Measurements from ENCODE around the gene COL8A1.
A peak's percentile ranks its signal among the peaks of the same experiment; 100 is the strongest.

COL8A1 gene

GRCh38 chr3:99765042-99765942 lies 126.9 kb downstream of the COL8A1 start:
- DNase-seq, result no peak

GRCh38 chr3:99767291-99767690 lies 128.9 kb downstream of the COL8A1 start:
- DNase-seq, result no peak

GRCh38 chr3:99768126-99768525 lies 129.7 kb downstream of the COL8A1 start:
- no peak for DNase-seq

- DNase-seq, result no peak
These were observed 130.6 kb downstream of the COL8A1 start for GRCh38 chr3:99768808-99769501.

- DNase-seq, result no peak
These were observed 133.8 kb downstream of the COL8A1 start for GRCh38 chr3:99772171-99772570.

GRCh38 chr3:99772671-99773070 lies 134.3 kb downstream of the COL8A1 start:
- DNase-seq, result no peak

- no peak for DNase-seq
These were observed 136.1 kb downstream of the COL8A1 start for GRCh38 chr3:99774467-99774866.

GRCh38 chr3:99776516-99777209 lies 138.3 kb downstream of the COL8A1 start:
- no peak for DNase-seq

GRCh38 chr3:99777210-99777549 lies 138.8 kb downstream of the COL8A1 start:
- DNase-seq, result no peak

- no peak for DNase-seq
These were observed 139.3 kb downstream of the COL8A1 start for GRCh38 chr3:99777708-99778107.

GRCh38 chr3:99780749-99781148 lies 142.4 kb downstream of the COL8A1 start:
- no peak for DNase-seq

- no peak for DNase-seq
These were observed 143.4 kb downstream of the COL8A1 start for GRCh38 chr3:99781761-99782160.

- no peak for DNase-seq
These were observed 144.7 kb downstream of the COL8A1 start for GRCh38 chr3:99783011-99783573.

GRCh38 chr3:99789011-99789721 lies 150.8 kb downstream of the COL8A1 start:
- peak; percentile 29 for DNase-seq

- no peak for DNase-seq
These were observed 156.1 kb downstream of the COL8A1 start for GRCh38 chr3:99794485-99794884.

- DNase-seq, result no peak
These were observed 157.2 kb downstream of the COL8A1 start for GRCh38 chr3:99795573-99795972.

GRCh38 chr3:99799422-99799821 lies 161.0 kb downstream of the COL8A1 start:
- DNase-seq, result no peak

- DNase-seq, result no peak
These were observed 164.9 kb downstream of the COL8A1 start for GRCh38 chr3:99803297-99803696.

- DNase-seq, result no peak
These were observed 166.8 kb downstream of the COL8A1 start for GRCh38 chr3:99805160-99805559.

GRCh38 chr3:99808163-99808794 lies 169.9 kb downstream of the COL8A1 start:
- DNase-seq, result peak; percentile 29

- DNase-seq, result no peak
These were observed 171.2 kb downstream of the COL8A1 start for GRCh38 chr3:99809565-99809964.

GRCh38 chr3:99810403-99810802 lies 172.0 kb downstream of the COL8A1 start:
- DNase-seq, result no peak

Data from SHP77 treated with DMSO at 0.1 percent for 48 hours (cell line).